Measurements from ENCODE around the gene C19orf44.

The C19orf44 gene

GRCh38 chr19:16518483-16519229, 22.5 kb downstream of the C19orf44 start:
- no peak for DNase-seq

GRCh38 chr19:16519230-16519687, 23.1 kb downstream of the C19orf44 start:
- DNase-seq, result no peak

GRCh38 chr19:16520074-16520973, 24.1 kb downstream of the C19orf44 start:
- no peak for DNase-seq

- DNase-seq, result no peak
These were observed 24.9 kb downstream of the C19orf44 start for GRCh38 chr19:16520986-16521624.

GRCh38 chr19:16521715-16522289, 25.6 kb downstream of the C19orf44 start:
- no peak for DNase-seq

GRCh38 chr19:16522559-16523377, 26.6 kb downstream of the C19orf44 start:
- DNase-seq, result no peak

- no peak for DNase-seq
These were observed 29.0 kb downstream of the C19orf44 start for GRCh38 chr19:16524991-16525734.

- DNase-seq, result no peak
These were observed 29.7 kb downstream of the C19orf44 start for GRCh38 chr19:16525751-16526481.

- DNase-seq, result no peak
These were observed 31.2 kb downstream of the C19orf44 start for GRCh38 chr19:16527334-16527935.

GRCh38 chr19:16527971-16528521, 31.9 kb downstream of the C19orf44 start:
- DNase-seq, result peak; percentile 46

- DNase-seq, result no peak
These were observed 33.4 kb downstream of the C19orf44 start for GRCh38 chr19:16529466-16530144.

GRCh38 chr19:16530540-16531379, 34.6 kb downstream of the C19orf44 start:
- no peak for DNase-seq

GRCh38 chr19:16531380-16531669, 35.1 kb downstream of the C19orf44 start:
- DNase-seq, result no peak

GRCh38 chr19:16532440-16533234, 36.4 kb downstream of the C19orf44 start:
- no peak for DNase-seq

GRCh38 chr19:16535381-16535780, 39.2 kb downstream of the C19orf44 start:
- no peak for DNase-seq

- no peak for DNase-seq
These were observed 39.9 kb downstream of the C19orf44 start for GRCh38 chr19:16536130-16536529.

- no peak for DNase-seq
These were observed 40.9 kb downstream of the C19orf44 start for GRCh38 chr19:16537111-16537510.

GRCh38 chr19:16540948-16541347, 44.8 kb downstream of the C19orf44 start:
- DNase-seq, result no peak
